A549 (cell line): ENCODE results near the gene RRAS2. TPM values are rescaled to one million over a fixed set of nuclear protein-coding genes. Genes with fewer than 3 reads are reported as not detected.

Experiments
- ATAC-seq, 2 experiments: fragments of 200-7000 bp in 1 of 2; fragments of >200 bp in 1 of 2; cut with Nextera tagmentation in 1 of 2; cut with Tn5 transposase in 1 of 2; 3 replicates each; pipeline versions ENCODE4 v1.8.0 to v1.9.1; 2018 to 2020; ENCODE audit warnings: mild to moderate bottlenecking in 1 of 2, moderate library complexity in 1 of 2
- CTCF ChIA-PET: fragments of 300-600 bp; sonication (Branson Sonifier 250); formaldehyde crosslinking; extraction: SDS; loops from one replicate; lab custom pipeline; 2021; ENCODE audit warnings: antibody characterized with exemption, inconsistent platforms; lab: Yijun Ruan, JAX
- POLR2A ChIA-PET: fragments of 350-600 bp; formaldehyde crosslinking; extraction: SDS; loops from one replicate; lab custom pipeline; 2021; ENCODE audit warnings: antibody characterized with exemption, inconsistent platforms; lab: Yijun Ruan, JAX
- DNase-seq, 2 experiments: peaks; one replicate each; pipeline versions ENCODE4 v3.0.0 to v3.0.0-alpha.2; 2011 to 2016; ENCODE audit warnings: low read depth in 1 of 2, low spot score in 1 of 2
- FAIRE-seq: peaks from 2 replicates; lab custom pipeline; 2011; peaks lifted over from hg19 to GRCh38; lab: Jason Lieb, UNC
- H3K27ac ChIP-seq, 2 experiments: fragments of >200 bp; sonication (Bioruptor Twin); formaldehyde crosslinking; 3 replicates each; pipeline ENCODE4 v1.5.1; 2016 to 2017
- H3K4me1 ChIP-seq: fragments of >200 bp; sonication (Bioruptor Twin); formaldehyde crosslinking; 3 replicates; pipeline ENCODE4 v1.6.1; 2016
- H3K4me2 ChIP-seq: fragments of >200 bp; sonication (Bioruptor Twin); formaldehyde crosslinking; 3 replicates; pipeline ENCODE4 v1.6.1; 2016
- H3K4me3 ChIP-seq: fragments of >200 bp; sonication (Bioruptor Twin); formaldehyde crosslinking; 3 replicates; pipeline ENCODE4 v1.5.1; 2016
- H3K9me3 ChIP-seq: fragments of >200 bp; sonication (Bioruptor Twin); formaldehyde crosslinking; 3 replicates; pipeline ENCODE4 v1.6.1; 2016
- BHLHE40 ChIP-seq: IDR thresholded peaks from 2 replicates; pipeline ENCODE4 v1.6.1; 2012; ENCODE audit warnings: low read depth, low read length, inconsistent platforms
- CBX2 ChIP-seq: fragments of 200-600 bp; sonication (generic); IDR thresholded peaks from 2 replicates; pipeline ENCODE4 v1.6.1; 2016; ENCODE audit warnings: low read depth, mild to moderate bottlenecking, borderline replicate concordance
- CBX8 ChIP-seq: fragments of 200-600 bp; sonication (generic); IDR thresholded peaks from 2 replicates; pipeline ENCODE4 v1.6.1; 2016
- ELK1 ChIP-seq: fragments of 150-350 bp; IDR thresholded peaks from 2 replicates; pipeline ENCODE4 v1.6.1; 2014; ENCODE audit warnings: low read depth, mild to moderate bottlenecking, low read length
- EP300 ChIP-seq, 2 experiments: fragments of >200 bp; sonication (Bioruptor Twin); formaldehyde crosslinking; IDR thresholded peaks; 2 replicates in 1 of 2; 3 replicates in 1 of 2; pipeline ENCODE4 v1.6.1; 2016 to 2017
- FOSL2 ChIP-seq, 2 experiments: fragments of 450-650 bp in 1 of 2; fragments of >200 bp in 1 of 2; sonication (Bioruptor Twin) in 1 of 2; formaldehyde crosslinking; IDR thresholded peaks; 2 replicates each; pipeline versions ENCODE4 v1.5.0 to v1.6.1; 2016 to 2020; ENCODE audit warnings: mild to moderate bottlenecking in 1 of 2, moderate library complexity in 1 of 2
- FOXS1 ChIP-seq: fragments of 250-450 bp; sonication (Bioruptor Pico); IDR thresholded peaks from 2 replicates; pipeline ENCODE4 v1.5.0; 2020; ENCODE audit warnings: mild to moderate bottlenecking, moderate library complexity
- GATA3 ChIP-seq: IDR thresholded peaks from 2 replicates; pipeline ENCODE4 v1.6.1; 2012; ENCODE audit warnings: borderline replicate concordance
- HOXA7 ChIP-seq: fragments of 250-450 bp; sonication (Bioruptor Pico); IDR thresholded peaks from 2 replicates; pipeline ENCODE4 v1.5.0; 2020; ENCODE audit warnings: mild to moderate bottlenecking, moderate library complexity
- HOXB13 ChIP-seq: fragments of 250-450 bp; sonication (Bioruptor Pico); IDR thresholded peaks from 2 replicates; pipeline ENCODE4 v1.5.0; 2020; ENCODE audit warnings: low read depth, mild to moderate bottlenecking, moderate library complexity
- JUN ChIP-seq, 2 experiments: fragments of >200 bp; sonication (Bioruptor Twin); formaldehyde crosslinking; IDR thresholded peaks; 2 replicates in 1 of 2; 3 replicates in 1 of 2; pipeline ENCODE4 v1.6.1; 2016 to 2017
- MAFK ChIP-seq: fragments of 450-650 bp; IDR thresholded peaks from 2 replicates; pipeline ENCODE4 v1.6.1; 2014; ENCODE audit not compliant: partially characterized antibody
- NFE2L2 ChIP-seq: fragments of 150-350 bp; conservative IDR thresholded peaks from 2 replicates; pipeline ENCODE4 v1.6.1; 2014; ENCODE audit warnings: low read length
- NPAS2 ChIP-seq: fragments of 250-450 bp; sonication (Bioruptor Pico); IDR thresholded peaks from 2 replicates; pipeline ENCODE4 v1.8.0; 2022; ENCODE audit warnings: mild to moderate bottlenecking, moderate library complexity, borderline replicate concordance
- NR3C1 ChIP-seq: fragments of >200 bp; sonication (Bioruptor Twin); formaldehyde crosslinking; IDR thresholded peaks from 3 replicates; pipeline ENCODE4 v1.6.1; 2017
- PBX3 ChIP-seq: IDR thresholded peaks from 2 replicates; pipeline ENCODE4 v1.6.1; 2012
- PHF8 ChIP-seq: fragments of 200-600 bp; sonication (generic); IDR thresholded peaks from 2 replicates; pipeline ENCODE4 v1.6.1; 2016; ENCODE audit warnings: low read depth, mild to moderate bottlenecking, antibody characterized with exemption, moderate library complexity, borderline replicate concordance
- POLR2AphosphoS2 ChIP-seq: conservative IDR thresholded peaks from 2 replicates; pipeline ENCODE4 v1.6.1; 2012; ENCODE audit warnings: low read length, improper control_type of control experiment, inconsistent platforms
- RARB ChIP-seq: fragments of 250-450 bp; sonication (Bioruptor Pico); IDR thresholded peaks from 2 replicates; pipeline ENCODE4 v1.8.0; 2021; ENCODE audit warnings: mild to moderate bottlenecking, moderate library complexity
- REST ChIP-seq: fragments of 200-600 bp; sonication (generic); IDR thresholded peaks from 2 replicates; pipeline ENCODE4 v1.6.1; 2016; ENCODE audit warnings: antibody characterized with exemption, mild to moderate bottlenecking, moderate library complexity
- RFX5 ChIP-seq: fragments of 450-650 bp; IDR thresholded peaks from 2 replicates; pipeline ENCODE4 v1.7.1; 2014; ENCODE audit warnings: antibody characterized with exemption, mild to moderate bottlenecking, moderate library complexity
- SREBF2 ChIP-seq: fragments of 450-650 bp; IDR thresholded peaks from 2 replicates; pipeline ENCODE4 v1.6.1; 2014; ENCODE audit warnings: mild to moderate bottlenecking, moderate library complexity
- TFCP2L1 ChIP-seq: fragments of 250-450 bp; sonication (Bioruptor Pico); IDR thresholded peaks from 2 replicates; pipeline ENCODE4 v1.5.0; 2021; ENCODE audit warnings: mild to moderate bottlenecking
- TP53 ChIP-seq: fragments of 250-450 bp; sonication (Bioruptor Pico); IDR thresholded peaks from 2 replicates; pipeline ENCODE4 v1.5.0; 2021; ENCODE audit warnings: mild to moderate bottlenecking, moderate library complexity
- ZC3H11A ChIP-seq: fragments of 450-650 bp; IDR thresholded peaks from 2 replicates; pipeline ENCODE4 v1.6.1; 2014; ENCODE audit warnings: antibody characterized with exemption, mild to moderate bottlenecking
- ZNF302 ChIP-seq: fragments of 250-450 bp; sonication (Bioruptor Pico); IDR thresholded peaks from 2 replicates; pipeline ENCODE4 v1.9.0; 2021; ENCODE audit warnings: inconsistent platforms, mild to moderate bottlenecking, moderate library complexity
- ZSCAN20 ChIP-seq: fragments of 250-450 bp; sonication (Bioruptor Pico); IDR thresholded peaks from 2 replicates; pipeline ENCODE4 v1.8.0; 2022; ENCODE audit warnings: mild to moderate bottlenecking, moderate library complexity
- WGBS: methylation state at CpG from one replicate; pipeline ENCODE4 v1.1.6; 2017; ENCODE audit errors: missing lambda C conversion rate; 5-methylcytosine and 5-hydroxymethylcytosine counted together
- polyA plus RNA-seq, 4 experiments: library from polyadenylated mRNA; depleted of rRNA in 3 of 4; stranded (reverse); fragments of >200 nt; fragmentation: RNase III in 1 of 4; extraction: RNeasy Plus Mini Kit Qiagen cat#74134 plus additional on column Dnase treatment in 1 of 4; gene quantifications; 2 replicates in 3 of 4; 3 replicates in 1 of 4; pipeline ENCODE4 v1.2.3, GENCODE V29; 2011 to 2017
- TF ChIP-seq, protein P1 (sequence below): IDR thresholded peaks from 2 replicates; pipeline ENCODE4 v1.6.1; 2012

RRAS2 gene
- polyA plus RNA-seq, 2 of the 4 experiments (the other 2 are of a cell fraction), result 37.9 to 48.2 TPM

DNA sequence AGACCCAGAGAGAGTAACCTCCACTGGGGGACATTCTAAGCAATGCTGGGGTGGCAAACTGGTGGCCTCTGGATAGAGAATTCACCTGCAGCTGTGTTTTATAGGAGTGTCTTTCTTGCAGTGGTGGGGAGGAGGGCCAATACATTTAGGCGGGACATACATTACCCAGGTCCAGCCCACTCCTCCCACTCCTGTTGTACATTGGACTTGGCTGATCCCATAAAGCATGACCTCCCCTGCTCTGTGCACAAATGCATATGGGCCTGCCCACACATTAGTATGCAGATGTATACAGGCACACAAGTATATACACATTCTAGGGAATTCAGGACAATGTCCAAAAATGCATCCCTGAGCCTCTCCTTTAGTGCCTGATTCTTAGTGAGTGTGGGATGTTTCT lies 99.1 kb downstream of the RRAS2 start:
- DNase-seq, result no peak
- CTCF ChIA-PET, result interaction anchor here (3.0 kb wide), 1 partner anchor 9 kb away, joined by 11 read pairs; no protein-coding TSS in a partner anchor
- Histone ChIP-seq H3K27ac (0 out of 6 replicates have a peak overlapping the region, but pooled peaks of 1 of the 2 experiments have one; percentile 65), H3K4me1 (peaks cover 20% of the 10 kb centered on the region), H3K9me3 (no peaks in the 10 kb centered on the region), H3K4me3 (no peak overlapping the region), H3K4me2 (no peak overlapping the region)
- no peak for ATAC-seq
- no peak for FAIRE-seq
- POLR2A ChIA-PET, result no interaction called here
- WGBS, result 92% methylated on average over 1 of the region's 1 CpG
- TF ChIP-seq CBX8 (no peak), NFE2L2 (no peak), ZC3H11A (no peak), TFCP2L1 (CRISPR knock-in tag) (no peak), ZSCAN20 (CRISPR knock-in tag) (no peak), RARB (no peak), PHF8 (no peak), POLR2AphosphoS2 (no peak), ZNF302 (CRISPR knock-in tag) (no peak), FOSL2 (IDR thresholded peaks at IDR 0.05) (no peak), FOSL2 (CRISPR knock-in tag; IDR thresholded peaks at IDR 0.05) (no peak), NPAS2 (CRISPR knock-in tag) (no peak), SREBF2 (no peak), TP53 (CRISPR knock-in tag) (no peak), MAFK (no peak)
- TF ChIP-seq, protein P1, sequence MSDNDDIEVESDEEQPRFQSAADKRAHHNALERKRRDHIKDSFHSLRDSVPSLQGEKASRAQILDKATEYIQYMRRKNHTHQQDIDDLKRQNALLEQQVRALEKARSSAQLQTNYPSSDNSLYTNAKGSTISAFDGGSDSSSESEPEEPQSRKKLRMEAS, result no peak

- TF ChIP-seq GATA3, result no peak
- TF ChIP-seq REST, result no peak
- no peak for TF ChIP-seq ELK1
- no peak for TF ChIP-seq TP53 (CRISPR knock-in tag)
- no peak for TF ChIP-seq ZNF302 (CRISPR knock-in tag)
- TF ChIP-seq PHF8, result no peak
- TF ChIP-seq BHLHE40, result no peak
- TF ChIP-seq HOXB13 (CRISPR knock-in tag), result no peak
- TF ChIP-seq FOXS1 (CRISPR knock-in tag), result no peak
- TF ChIP-seq RFX5, result no peak
- no peak for TF ChIP-seq JUN (IDR thresholded peaks at IDR 0.05)
- TF ChIP-seq HOXA7, result no peak
- TF ChIP-seq NR3C1, result no peak
- TF ChIP-seq PBX3, result no peak
- no peak for TF ChIP-seq SREBF2
- TF ChIP-seq RARB, result no peak
- no peak for TF ChIP-seq EP300 (IDR thresholded peaks at IDR 0.05)
- TF ChIP-seq CBX2, result no peak
- no peak for TF ChIP-seq ZSCAN20 (CRISPR knock-in tag)
- FAIRE-seq (no peak), ATAC-seq (no peak), DNase-seq (no peak)
- 90% methylated on average over 31 of the region's 38 CpGs for WGBS
- Histone ChIP-seq H3K4me3 (no peak overlapping the region), H3K4me1 (peaks cover 20% of the 10 kb centered on the region), H3K27ac (peak overlapping the region in 1 of 2 experiments; percentile 65; a peak in 3 of 6 replicates), H3K4me2 (peak overlapping the region; percentile 63; the same call in 2 of the 3 replicates), H3K9me3 (no peaks in the 10 kb centered on the region)
- POLR2A ChIA-PET, result no interaction called here
- CTCF ChIA-PET, result interaction anchor here (1.0 to 3.0 kb wide), 3 partner anchors 9 to 159 kb away, joined by 3 to 11 read pairs (median 5); no protein-coding TSS in a partner anchor
Observed at GRCh38 chr11:14259186-14259784, 99.7 kb downstream of the RRAS2 start.
